Gastroesophageal sphincter (tissue), 3 donors: ENCODE data around the gene GABRB3.

Experiments
- CTCF ChIP-seq, 4 experiments: fragments of 200-600 bp in 2 of 4; fragments of 450-650 bp in 2 of 4; sonication (generic) in 1 of 4; IDR thresholded peaks; one replicate each; pipeline ENCODE4 v1.5.1; 2017 to 2019; ENCODE audit warnings: antibody characterized with exemption in 4 of 4, mild to moderate bottlenecking in 2 of 4, moderate library complexity in 2 of 4
- EP300 ChIP-seq: sonication (generic); formaldehyde crosslinking; IDR thresholded peaks from one replicate; pipeline ENCODE4 v1.6.1; 2017; ENCODE audit warnings: antibody characterized with exemption, mild to moderate bottlenecking
- POLR2A ChIP-seq, 2 donors: fragments of 450-650 bp; IDR thresholded peaks; one replicate each; pipeline ENCODE4 v1.6.1; 2017; ENCODE audit warnings: antibody characterized with exemption in 2 of 2, mild to moderate bottlenecking in 2 of 2, moderate library complexity in 1 of 2
- POLR2AphosphoS5 ChIP-seq: sonication (generic); formaldehyde crosslinking; IDR thresholded peaks from one replicate; pipeline ENCODE4 v1.6.1; 2017; ENCODE audit warnings: antibody characterized with exemption

- TF ChIP-seq CTCF (IDR thresholded peaks at IDR 0.05) (peak in 1 of 4 experiments; percentile 21), POLR2A (IDR thresholded peaks at IDR 0.05) (no peak), POLR2AphosphoS5 (no peak), EP300 (no peak)
These were observed 143.9 kb downstream of the GABRB3 start for GRCh38 chr15:26628879-26629529.
